ENCODE results near the gene IQSEC1.

DNA sequence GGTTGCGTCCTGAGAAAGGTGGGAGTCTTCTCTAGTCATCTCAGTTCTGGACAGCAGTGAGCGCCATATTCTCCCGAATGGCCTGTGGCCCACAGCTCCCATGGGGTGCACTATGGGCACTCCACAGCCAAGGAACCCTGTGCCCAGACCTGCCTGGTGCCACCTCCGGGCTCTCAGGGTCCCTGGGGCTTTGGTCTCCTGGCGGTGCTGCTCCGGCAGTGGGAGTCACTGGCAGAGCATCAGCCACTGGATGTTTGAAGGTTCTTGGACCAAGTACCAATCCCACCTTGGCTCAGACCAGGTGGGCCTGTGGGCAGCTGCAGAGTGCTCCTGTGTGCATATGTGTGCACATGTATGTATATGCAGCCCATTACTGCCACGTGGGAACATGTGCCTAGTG lies 163.5 kb downstream of the IQSEC1 start:
- TF ChIP-seq, protein P1, sequence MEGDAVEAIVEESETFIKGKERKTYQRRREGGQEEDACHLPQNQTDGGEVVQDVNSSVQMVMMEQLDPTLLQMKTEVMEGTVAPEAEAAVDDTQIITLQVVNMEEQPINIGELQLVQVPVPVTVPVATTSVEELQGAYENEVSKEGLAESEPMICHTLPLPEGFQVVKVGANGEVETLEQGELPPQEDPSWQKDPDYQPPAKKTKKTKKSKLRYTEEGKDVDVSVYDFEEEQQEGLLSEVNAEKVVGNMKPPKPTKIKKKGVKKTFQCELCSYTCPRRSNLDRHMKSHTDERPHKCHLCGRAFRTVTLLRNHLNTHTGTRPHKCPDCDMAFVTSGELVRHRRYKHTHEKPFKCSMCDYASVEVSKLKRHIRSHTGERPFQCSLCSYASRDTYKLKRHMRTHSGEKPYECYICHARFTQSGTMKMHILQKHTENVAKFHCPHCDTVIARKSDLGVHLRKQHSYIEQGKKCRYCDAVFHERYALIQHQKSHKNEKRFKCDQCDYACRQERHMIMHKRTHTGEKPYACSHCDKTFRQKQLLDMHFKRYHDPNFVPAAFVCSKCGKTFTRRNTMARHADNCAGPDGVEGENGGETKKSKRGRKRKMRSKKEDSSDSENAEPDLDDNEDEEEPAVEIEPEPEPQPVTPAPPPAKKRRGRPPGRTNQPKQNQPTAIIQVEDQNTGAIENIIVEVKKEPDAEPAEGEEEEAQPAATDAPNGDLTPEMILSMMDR (IDR thresholded peaks at IDR 0.05), result no peak
- TF ChIP-seq EZH2 (IDR thresholded peaks at IDR 0.05; ENCODE audit: borderline replicate concordance, insufficient read depth, low read depth, low read length, poor library complexity, severe bottlenecking), result no peak
